Measurements from ENCODE around the gene CDH18.

Gene CDH18, protein sequence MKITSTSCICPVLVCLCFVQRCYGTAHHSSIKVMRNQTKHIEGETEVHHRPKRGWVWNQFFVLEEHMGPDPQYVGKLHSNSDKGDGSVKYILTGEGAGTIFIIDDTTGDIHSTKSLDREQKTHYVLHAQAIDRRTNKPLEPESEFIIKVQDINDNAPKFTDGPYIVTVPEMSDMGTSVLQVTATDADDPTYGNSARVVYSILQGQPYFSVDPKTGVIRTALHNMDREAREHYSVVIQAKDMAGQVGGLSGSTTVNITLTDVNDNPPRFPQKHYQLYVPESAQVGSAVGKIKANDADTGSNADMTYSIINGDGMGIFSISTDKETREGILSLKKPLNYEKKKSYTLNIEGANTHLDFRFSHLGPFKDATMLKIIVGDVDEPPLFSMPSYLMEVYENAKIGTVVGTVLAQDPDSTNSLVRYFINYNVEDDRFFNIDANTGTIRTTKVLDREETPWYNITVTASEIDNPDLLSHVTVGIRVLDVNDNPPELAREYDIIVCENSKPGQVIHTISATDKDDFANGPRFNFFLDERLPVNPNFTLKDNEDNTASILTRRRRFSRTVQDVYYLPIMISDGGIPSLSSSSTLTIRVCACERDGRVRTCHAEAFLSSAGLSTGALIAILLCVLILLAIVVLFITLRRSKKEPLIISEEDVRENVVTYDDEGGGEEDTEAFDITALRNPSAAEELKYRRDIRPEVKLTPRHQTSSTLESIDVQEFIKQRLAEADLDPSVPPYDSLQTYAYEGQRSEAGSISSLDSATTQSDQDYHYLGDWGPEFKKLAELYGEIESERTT

GRCh38 chr5:19987612-19988361, at the start of gene CDH18:
Gene CDH18, minus strand, starts transcription at chr5:19988200. Its CDS starts 149,214 bp downstream, at chr5:19838986.
- DNase-seq = peak; percentile 58

- no peak for DNase-seq
Measured at GRCh38 chr5:20034717-20035116, 46.7 kb upstream of the CDH18 start.

DNA sequence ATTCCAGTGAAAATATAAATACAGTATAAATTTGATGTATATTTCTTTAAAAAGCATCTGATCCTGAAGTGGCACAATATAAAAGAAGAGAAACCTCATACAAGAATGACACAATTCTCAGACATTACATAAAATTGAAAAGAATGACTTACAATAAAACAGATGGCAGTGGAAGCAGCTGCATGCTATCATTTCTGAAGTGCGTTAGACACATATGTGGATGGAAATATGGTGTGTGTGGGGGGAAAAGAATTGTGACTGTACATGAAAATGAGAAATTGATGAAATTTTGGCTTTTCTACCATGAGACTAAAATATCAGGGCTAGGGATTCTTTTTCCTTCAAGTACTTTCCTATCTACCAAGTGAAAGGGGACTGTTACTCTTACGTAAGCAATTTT, 45.9 kb upstream of the CDH18 start:
- no peak for DNase-seq

GRCh38 chr5:20032896-20033295, 44.9 kb upstream of the CDH18 start:
- no peak for DNase-seq

- DNase-seq = no peak
Measured at GRCh38 chr5:20030125-20030524, 42.1 kb upstream of the CDH18 start.

GRCh38 chr5:20029266-20029665, 41.3 kb upstream of the CDH18 start:
- DNase-seq = no peak

DNA sequence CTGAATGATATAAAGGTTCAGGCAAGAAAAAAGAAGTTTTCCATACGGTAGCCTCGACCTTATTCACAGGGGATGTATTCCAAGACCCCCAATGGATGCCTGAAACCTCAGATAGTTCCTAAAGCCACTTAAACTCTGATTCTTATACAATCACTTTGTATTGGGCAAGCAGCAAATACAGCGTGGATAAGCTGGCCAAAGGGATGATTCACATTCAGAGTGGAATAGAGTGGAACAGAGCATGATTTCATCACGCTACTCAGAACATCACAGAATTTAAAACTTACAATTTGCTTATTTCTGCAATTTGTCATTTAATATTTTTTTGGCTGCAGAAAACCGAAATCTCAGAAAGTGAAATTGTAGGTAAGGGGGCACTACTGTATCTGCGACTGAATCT, 40.5 kb upstream of the CDH18 start:
- DNase-seq = no peak

GRCh38 chr5:20023686-20024180, 35.7 kb upstream of the CDH18 start:
- DNase-seq = no peak

DNA sequence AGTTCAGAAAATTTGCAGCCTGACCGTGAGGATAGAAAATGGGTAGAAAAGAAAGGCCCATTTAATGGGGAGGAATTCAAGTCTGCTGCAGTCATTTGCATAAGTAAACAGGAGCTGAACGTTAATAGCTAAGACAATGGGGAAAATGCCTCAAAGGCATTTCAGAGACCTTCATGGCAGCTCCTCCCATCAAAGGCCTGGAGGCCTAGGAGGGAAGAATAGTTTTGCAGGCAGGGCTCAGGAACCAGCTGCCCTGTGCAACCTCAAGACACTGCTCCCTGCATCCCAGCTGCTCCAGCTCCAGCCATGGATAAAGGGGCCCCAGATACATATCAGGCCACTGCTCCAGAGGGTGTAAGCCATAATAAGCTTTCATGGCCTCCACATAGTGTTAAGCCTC, 32.2 kb upstream of the CDH18 start:
- DNase-seq = no peak

DNA sequence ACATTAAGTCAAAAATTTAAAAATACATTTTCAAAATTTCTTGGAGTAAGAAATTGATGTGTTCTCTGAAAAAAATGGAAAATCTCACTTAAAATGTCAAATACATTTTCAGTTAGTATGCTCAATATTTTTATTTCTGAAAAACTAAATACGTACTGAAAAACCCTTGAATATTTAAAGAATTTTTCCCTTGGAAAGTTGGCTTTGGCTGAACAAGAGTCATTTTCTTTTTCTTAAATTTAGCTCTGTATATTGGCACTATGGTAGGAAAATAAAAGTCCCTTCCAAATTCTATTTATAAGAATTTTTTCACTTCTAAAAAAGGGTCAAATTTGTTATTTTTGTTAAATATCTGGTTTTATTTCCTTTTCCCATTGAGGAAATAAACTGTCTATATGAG, 29.0 kb upstream of the CDH18 start:
- DNase-seq = no peak

DNA sequence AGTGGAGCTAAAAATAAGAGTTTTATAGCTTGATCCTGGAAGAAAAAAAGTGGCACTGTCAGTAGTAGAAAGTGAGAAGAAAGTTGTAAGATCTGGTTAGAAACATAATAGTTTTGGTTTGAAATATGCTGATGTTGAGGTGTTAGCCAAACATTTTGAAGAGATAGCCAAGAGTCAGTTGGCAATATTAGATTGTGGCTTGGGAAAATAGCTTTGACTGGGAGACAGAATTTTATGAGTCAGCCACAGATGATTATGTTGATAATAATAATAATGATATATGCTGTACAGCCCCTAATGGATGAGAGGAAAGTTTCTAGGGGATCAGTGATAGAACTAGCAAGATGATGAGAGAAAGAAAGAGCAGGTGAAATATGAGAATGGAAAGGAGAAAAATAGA, 12.4 kb upstream of the CDH18 start:
- DNase-seq = no peak

- DNase-seq = no peak
Measured at GRCh38 chr5:19988457-19988856, 457 bp upstream of the CDH18 start.

DNA sequence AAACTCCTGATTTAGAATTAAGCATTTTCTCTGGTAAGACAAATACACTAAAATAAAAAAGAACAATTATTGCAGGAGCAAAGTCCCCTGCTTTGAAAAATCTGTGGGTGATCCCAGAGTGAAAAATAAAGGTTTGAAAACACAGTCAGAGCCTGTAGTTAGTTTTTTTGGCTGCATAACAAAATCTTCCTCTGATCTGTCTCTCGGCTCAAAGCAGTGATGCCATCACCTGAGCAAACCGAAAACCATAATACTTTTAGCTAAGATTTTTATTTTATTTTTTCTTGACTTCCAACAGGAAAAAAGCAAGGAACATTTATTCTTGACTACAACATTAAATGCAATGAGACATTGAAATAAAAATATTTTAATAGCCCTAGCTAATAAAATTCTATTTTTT, 1.2 kb downstream of the CDH18 start:
- DNase-seq = no peak

DNA sequence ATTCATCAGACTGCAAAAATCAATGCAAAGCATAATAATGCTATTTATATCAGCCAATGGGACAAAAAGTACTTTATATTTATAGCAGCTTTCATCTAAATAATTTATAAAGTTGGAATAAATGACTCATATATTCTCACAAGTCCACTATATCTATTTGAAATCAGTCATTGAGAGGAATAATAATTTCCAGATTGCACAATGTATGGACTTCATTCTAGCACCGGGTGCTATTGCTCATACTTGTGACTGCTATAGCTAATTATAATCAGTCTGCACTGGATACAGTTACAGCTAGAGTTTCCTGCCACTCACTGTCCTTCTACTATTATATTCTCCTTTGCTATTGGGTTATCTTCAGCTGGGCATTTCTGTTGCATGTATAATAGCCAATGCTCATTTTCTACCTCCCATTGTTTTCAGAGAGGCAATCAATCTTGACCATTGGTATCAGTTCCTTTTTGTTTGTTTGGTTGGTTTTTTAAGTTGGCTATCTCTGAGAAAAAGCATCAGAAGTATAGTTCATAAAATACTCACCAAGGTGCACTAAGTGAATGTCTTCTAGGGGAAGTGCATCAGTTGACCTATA, 1.9 kb downstream of the CDH18 start:
- no peak for DNase-seq

DNA sequence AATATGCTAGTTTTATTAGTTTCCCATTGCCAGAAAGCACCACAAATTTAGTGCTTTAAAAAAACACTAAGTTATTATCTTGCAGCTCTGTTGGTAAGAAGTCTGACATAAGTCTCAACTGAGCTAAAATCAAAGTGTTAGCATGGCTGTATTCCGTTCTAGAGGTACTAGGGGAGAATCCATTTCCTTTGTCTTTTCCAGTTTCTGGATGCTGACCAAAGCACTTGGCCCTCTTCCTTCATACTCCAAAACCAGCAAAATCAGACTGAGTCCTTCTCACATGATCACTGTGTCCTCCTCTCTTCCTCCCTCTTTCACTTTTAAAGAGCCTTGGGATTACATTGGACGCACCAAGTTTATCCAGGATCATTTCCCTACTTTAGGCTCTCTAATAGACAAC, 9.5 kb downstream of the CDH18 start:
- DNase-seq = no peak

GRCh38 chr5:19977099-19977498, 10.9 kb downstream of the CDH18 start:
- DNase-seq = no peak

- DNase-seq = no peak
Measured at GRCh38 chr5:19975795-19976194, 12.2 kb downstream of the CDH18 start.

DNA sequence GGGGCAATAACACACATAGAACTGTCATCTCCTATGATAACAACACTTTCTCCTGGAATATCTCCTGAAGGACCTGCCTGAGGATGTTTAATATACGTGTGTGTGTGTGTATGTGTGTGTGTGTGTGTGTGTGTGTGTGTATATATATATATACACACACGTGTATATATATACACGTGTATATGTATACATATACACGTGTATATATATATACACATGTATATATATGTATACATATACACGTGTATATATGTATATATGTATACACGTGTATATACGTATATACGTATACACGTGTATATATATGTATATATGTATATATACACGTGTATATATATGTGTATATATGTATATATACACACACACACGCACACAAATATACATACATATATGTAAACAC, 27.5 kb downstream of the CDH18 start:
- no peak for DNase-seq

GRCh38 chr5:19959830-19960384, 28.1 kb downstream of the CDH18 start:
- DNase-seq = no peak

- DNase-seq = no peak
Measured at GRCh38 chr5:19950897-19951296, 37.1 kb downstream of the CDH18 start.

DNA sequence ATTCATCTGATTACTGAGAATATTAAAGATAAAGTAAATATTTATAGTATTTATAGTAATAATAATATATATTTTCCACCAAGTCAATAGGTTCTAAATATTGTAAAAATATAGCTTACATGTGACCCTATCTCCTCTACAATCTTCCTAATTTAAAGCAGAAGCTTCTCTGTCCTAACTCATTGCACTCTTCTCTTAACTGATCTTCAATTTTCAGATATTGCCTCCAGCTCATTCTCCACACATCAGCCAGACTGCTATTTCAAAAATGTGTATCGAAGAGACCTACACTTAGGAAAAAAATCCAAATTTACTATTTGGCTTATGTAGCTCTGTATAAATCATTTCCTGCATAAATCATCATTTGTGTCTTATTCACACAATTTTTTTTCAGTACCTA, 47.8 kb downstream of the CDH18 start:
- DNase-seq = no peak

DNA sequence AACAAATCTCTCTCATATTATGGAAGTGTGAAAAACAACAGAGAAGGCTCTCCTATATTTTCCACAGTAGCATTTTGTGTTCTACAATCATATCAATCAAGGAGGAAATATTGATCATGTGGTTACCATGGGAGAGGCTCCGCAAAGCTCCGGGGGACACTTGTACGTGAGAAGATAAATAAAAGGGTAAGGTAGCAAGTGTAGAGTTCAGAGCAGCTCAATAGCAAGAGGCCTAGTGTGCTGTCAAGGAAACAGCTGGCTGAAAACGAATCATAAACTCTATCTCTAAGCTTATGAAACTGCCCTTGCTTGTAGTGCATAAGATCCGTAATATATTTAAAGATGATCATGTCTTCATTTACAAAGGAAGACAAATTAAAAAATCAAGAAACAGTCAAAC, 57.5 kb downstream of the CDH18 start:
- DNase-seq = no peak

Measured in NCI-H1105 treated with DMSO at 0.1 percent for 48 hours (cell line).